HFF-Myc (cell line): ENCODE results near the gene HSF2.

Experiments used
- DNase-seq: peaks from one replicate; pipeline ENCODE4 v3.0.0-alpha.2; 2011; ENCODE audit warnings: low read depth; ENCODE audit errors: extremely low read depth
- H3K4me3 ChIP-seq: replicated peaks from 2 replicates; pipeline ENCODE4 v1.5.1; 2011; ENCODE audit warnings: low read depth, mild to moderate bottlenecking, control low read depth, low read length
- TF ChIP-seq, protein P1 (sequence below): IDR thresholded peaks from 2 replicates; pipeline ENCODE4 v1.5.1; 2012; ENCODE audit warnings: mild to moderate bottlenecking, low read depth, low read length, control low read depth; ENCODE audit errors: missing control alignments

HSF2 gene

DNA sequence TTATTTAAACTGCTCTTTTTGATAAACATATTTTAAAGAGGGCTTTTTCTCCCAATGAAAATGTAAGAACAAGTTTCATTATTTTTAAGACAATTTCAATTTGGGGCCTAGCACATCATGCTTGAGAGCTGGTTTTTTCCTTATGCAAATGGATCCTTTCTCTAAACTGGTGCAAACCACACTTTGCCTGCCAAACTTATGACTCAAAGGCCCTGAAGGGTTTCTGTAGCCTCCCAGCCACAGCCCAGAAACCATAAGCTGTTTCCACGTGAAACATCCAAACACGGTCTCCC, 451 bp upstream of the HSF2 start:
- no peak overlapping the region; the same call in 1 of the 2 replicates for H3K4me3 ChIP-seq
- DNase-seq: no peak
- TF ChIP-seq, protein P1, sequence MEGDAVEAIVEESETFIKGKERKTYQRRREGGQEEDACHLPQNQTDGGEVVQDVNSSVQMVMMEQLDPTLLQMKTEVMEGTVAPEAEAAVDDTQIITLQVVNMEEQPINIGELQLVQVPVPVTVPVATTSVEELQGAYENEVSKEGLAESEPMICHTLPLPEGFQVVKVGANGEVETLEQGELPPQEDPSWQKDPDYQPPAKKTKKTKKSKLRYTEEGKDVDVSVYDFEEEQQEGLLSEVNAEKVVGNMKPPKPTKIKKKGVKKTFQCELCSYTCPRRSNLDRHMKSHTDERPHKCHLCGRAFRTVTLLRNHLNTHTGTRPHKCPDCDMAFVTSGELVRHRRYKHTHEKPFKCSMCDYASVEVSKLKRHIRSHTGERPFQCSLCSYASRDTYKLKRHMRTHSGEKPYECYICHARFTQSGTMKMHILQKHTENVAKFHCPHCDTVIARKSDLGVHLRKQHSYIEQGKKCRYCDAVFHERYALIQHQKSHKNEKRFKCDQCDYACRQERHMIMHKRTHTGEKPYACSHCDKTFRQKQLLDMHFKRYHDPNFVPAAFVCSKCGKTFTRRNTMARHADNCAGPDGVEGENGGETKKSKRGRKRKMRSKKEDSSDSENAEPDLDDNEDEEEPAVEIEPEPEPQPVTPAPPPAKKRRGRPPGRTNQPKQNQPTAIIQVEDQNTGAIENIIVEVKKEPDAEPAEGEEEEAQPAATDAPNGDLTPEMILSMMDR: no peak

DNA sequence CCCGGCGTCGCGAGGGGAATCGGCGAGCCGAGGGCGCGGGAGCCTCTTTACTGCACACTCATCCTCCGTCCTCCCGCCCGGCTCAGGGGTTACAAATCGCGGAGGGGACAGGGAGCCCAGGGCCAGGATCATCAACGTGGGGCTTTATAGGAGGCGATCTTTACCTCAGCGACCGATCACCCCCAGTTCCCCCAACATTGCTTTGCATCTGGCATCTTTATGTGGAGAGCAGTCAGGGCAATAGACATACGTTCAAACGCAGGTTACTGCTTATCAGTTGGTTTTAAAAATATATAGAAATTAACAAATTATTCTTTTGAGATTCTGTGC, 634 bp downstream of the HSF2 start:
- no peak for DNase-seq
- H3K4me3 ChIP-seq: peak overlapping the region; percentile 74
- TF ChIP-seq, protein P1: no peak

DNA sequence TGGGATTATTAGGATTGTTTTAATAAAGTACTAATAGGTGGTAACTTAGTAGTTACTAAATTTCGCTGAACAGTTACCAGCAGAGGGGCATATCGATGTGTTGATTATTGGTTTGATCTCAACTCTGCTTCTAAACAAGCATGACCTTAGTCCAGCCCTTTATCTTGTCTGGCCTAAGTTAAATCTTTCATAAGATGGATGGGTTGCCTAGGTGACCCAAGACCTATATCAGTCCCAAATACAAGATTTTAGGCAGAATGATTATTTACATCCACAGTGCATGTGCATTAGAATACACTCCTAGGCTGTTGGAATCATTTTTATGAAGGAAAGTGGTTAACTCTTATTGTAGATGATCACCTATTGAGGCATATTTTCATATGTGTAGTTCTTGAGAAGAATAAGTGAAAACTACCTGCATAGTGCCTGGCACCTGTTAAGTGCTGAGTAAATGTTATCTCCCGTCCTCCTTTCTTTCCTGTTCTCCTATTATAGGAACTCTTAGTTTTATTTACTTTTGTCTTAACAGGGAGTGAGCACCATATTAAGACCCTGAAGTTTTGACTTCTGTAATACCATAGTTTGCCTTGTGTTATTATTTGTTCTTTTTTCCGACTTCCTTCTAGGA, 1.1 kb downstream of the HSF2 start:
- H3K4me3 ChIP-seq: peak overlapping the region; percentile 74
- TF ChIP-seq, protein P1: no peak
- DNase-seq: no peak

DNA sequence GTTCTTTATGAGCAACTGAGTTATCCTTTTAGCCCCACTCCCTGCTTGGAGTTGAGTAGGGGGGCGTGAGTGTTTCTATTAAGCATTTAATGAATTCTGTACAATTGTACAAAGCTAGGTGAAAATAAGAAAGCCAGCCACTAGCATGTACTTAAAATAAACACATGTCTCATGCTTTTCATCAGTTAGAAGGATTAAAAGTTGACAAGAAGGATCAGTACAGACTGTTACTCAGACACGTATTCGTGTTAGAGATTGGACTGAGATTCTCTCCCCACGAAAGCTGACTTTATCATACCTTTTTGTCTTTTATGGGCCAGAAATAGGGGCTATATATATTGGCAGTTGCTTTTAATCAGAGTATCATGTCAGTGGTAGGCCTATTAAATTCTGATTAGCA, 1.7 kb downstream of the HSF2 start:
- no peak for DNase-seq
- H3K4me3 ChIP-seq: peak overlapping the region; percentile 74
- TF ChIP-seq, protein P1: no peak

DNA sequence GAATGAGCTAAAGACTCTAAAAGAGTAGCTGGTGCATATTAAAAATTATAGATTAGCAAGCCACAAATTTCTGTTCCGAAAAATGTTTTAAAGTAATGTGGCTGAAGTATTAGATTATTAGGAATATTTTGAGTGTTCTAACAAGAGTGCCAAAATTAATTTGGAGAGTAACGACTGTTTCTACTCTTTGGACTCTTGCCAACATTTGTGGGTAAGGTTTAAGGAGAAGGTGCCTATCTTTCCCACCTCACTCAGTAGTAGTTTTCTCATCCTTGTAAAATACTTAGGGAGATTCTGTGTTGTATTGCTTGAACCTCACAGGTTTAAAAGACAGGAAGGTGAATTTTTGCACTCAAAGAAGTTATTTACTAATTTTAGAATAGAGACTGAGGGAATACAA, 5.0 kb downstream of the HSF2 start:
- TF ChIP-seq, protein P1: no peak
- H3K4me3 ChIP-seq: no peak overlapping the region
- DNase-seq: no peak

DNA sequence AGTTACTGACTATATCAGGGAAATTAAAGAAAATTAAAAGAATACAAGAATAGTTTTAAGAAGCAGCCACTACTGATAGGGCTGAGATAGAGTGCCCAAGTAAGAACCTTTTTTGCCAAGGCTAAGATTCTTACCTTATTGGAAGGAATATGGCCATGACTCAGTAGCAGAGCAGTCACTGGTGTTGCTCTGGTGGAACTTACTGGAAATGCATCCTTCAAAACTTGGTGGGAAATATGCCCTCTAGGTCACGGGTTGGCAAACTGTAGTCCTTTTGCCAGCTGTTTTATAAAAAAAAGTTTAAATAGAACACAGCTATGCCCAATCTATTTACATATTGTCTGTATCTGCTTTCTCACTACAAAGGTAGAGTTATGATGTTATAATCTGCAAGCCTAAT, 6.0 kb downstream of the HSF2 start:
- no peak overlapping the region for H3K4me3 ChIP-seq
- TF ChIP-seq, protein P1: no peak
- peak; percentile 6 for DNase-seq

DNA sequence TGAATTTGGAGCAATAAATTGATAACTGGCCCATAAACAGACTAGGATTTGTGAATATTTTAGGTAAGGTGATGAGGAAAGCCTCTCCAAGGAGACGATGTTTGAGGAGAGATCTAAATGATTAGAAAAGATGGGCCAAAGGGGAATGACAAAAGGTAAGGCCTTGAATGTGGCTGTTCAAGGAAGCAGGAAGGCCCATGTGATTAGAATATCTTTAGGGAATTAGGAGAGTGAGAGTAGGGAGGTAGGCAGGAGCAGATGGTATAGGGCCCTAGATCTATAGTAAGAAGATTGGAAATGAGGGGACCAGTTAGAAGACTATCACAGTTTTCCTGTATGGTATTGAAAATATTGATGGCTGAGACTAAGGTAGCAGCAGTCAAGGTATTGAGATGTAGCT, 6.7 kb downstream of the HSF2 start:
- H3K4me3 ChIP-seq: no peak overlapping the region
- DNase-seq: no peak
- TF ChIP-seq, protein P1: no peak
